22Rv1 (cell line): Measurements from ENCODE around the gene AIG1.

Experiments used
- H3K27ac ChIP-seq: fragments of 450-650 bp; 2 replicates; pipeline ENCODE4 v1.5.1; 2017
- CTCF ChIP-seq: fragments of 450-650 bp; IDR thresholded peaks from 2 replicates; pipeline ENCODE4 v1.5.1; 2017; ENCODE audit warnings: mild to moderate bottlenecking
- ZFX ChIP-seq: fragments of 450-650 bp; IDR thresholded peaks from 2 replicates; pipeline ENCODE4 v1.6.1; 2017; ENCODE audit warnings: antibody characterized with exemption, borderline replicate concordance

AIG1 gene

GRCh38 chr6:143329323-143329722 is 268.6 kb downstream of the AIG1 start:
- TF ChIP-seq CTCF (no peak), ZFX (no peak)
- H3K27ac ChIP-seq, result no peak overlapping the region

- H3K27ac ChIP-seq, result no peak overlapping the region
- no peak for TF ChIP-seq ZFX
- TF ChIP-seq CTCF, result no peak
Measured at GRCh38 chr6:143331362-143331761, 270.7 kb downstream of the AIG1 start.

- TF ChIP-seq ZFX (no peak), CTCF (no peak)
- no peak overlapping the region for H3K27ac ChIP-seq
Measured at GRCh38 chr6:143332153-143332845, 271.6 kb downstream of the AIG1 start.

DNA sequence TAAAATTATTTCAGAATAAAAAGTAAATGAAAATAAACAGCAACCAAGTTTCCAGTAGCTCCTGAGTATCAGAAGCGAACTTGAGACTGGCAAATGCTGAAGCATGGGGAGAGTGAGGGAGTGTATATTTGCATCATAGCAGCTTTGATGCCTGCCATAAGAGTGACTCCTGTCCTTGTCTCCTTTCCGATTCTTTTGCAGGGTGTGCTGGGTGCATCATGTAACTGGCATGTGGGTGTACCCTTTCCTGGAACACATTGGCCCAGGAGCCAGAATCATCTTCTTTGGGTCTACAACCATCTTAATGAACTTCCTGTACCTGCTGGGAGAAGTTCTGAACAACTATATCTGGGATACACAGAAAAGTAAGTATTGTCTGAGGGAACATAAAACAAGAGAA is 272.4 kb downstream of the AIG1 start:
- H3K27ac ChIP-seq, result no peak overlapping the region
- TF ChIP-seq CTCF (no peak), ZFX (no peak)

GRCh38 chr6:143333749-143334520 is 273.2 kb downstream of the AIG1 start:
- TF ChIP-seq CTCF, result no peak
- TF ChIP-seq ZFX, result no peak
- no peak overlapping the region for H3K27ac ChIP-seq

- no peak overlapping the region for H3K27ac ChIP-seq
- TF ChIP-seq CTCF (no peak), ZFX (no peak)
Measured at GRCh38 chr6:143335865-143336264, 275.2 kb downstream of the AIG1 start.

- TF ChIP-seq CTCF, result no peak
- TF ChIP-seq ZFX, result no peak
- no peak overlapping the region for H3K27ac ChIP-seq
Measured at GRCh38 chr6:143336446-143337152, 275.9 kb downstream of the AIG1 start.
